ENCODE measurements around the gene ARID1B. TPM values are rescaled to one million over a fixed set of nuclear protein-coding genes. Genes with fewer than 3 reads are reported as not detected.

Gene ARID1B
- total RNA-seq, 2 donors from 2014 or later: 74.0 to 110 TPM

DNA sequence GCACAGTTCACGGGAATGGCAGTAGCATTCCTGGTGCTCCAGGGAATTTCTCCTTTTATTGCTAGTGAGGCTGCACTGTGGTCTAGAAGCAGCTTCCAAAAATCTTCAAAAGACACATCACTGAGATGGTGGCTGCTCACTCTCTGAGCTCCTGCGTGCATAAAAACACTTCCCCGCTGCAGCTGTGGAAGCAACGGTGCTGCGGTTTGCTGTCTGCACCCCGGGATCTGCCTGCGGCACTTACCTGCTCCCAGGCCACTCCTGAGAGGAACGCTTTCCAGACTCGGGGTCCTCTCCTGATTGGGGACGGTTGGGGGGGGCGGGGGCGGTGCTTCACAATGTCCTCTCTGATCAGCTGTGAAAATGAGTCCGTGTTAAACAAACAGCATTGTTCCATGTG is 468.3 kb downstream of the ARID1B start:
- H3K4me3 ChIP-seq (ENCODE audit: low read length): no peak overlapping the region
- H3K27ac Mint-ChIP-seq: no peak overlapping the region
- H3K9me3 Mint-ChIP-seq: peaks cover 9% of the 10 kb centered on the region
- no peak overlapping the region for H3K9ac ChIP-seq (ENCODE audit: extremely low read depth, low read length, poor library complexity, severe bottlenecking)
- H3K4me1 ChIP-seq (ENCODE audit: control insufficient read depth, insufficient read depth, low read length): no peaks in the 10 kb centered on the region
- H3K27me3 Mint-ChIP-seq (ENCODE audit: insufficient read depth): peaks cover 15% of the 10 kb centered on the region
- H3K9me3 ChIP-seq (ENCODE audit: control insufficient read depth, low read length): no peaks in the 10 kb centered on the region
- no peak overlapping the region for H3K27ac ChIP-seq (ENCODE audit: low read depth, low read length)
- no peak for DNase-seq
- no peaks in the 10 kb centered on the region for H3K36me3 ChIP-seq (ENCODE audit: control insufficient read depth, insufficient read depth, low read length)
- peaks cover 16% of the 10 kb centered on the region for H3K4me1 Mint-ChIP-seq
- TF ChIP-seq, protein P1, sequence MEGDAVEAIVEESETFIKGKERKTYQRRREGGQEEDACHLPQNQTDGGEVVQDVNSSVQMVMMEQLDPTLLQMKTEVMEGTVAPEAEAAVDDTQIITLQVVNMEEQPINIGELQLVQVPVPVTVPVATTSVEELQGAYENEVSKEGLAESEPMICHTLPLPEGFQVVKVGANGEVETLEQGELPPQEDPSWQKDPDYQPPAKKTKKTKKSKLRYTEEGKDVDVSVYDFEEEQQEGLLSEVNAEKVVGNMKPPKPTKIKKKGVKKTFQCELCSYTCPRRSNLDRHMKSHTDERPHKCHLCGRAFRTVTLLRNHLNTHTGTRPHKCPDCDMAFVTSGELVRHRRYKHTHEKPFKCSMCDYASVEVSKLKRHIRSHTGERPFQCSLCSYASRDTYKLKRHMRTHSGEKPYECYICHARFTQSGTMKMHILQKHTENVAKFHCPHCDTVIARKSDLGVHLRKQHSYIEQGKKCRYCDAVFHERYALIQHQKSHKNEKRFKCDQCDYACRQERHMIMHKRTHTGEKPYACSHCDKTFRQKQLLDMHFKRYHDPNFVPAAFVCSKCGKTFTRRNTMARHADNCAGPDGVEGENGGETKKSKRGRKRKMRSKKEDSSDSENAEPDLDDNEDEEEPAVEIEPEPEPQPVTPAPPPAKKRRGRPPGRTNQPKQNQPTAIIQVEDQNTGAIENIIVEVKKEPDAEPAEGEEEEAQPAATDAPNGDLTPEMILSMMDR (conservative IDR thresholded peaks at IDR 0.05): no peak
- H3K4me3 Mint-ChIP-seq: no peak overlapping the region
- no peaks in the 10 kb centered on the region for H3K27me3 ChIP-seq (ENCODE audit: control insufficient read depth, insufficient read depth, low read length, poor library complexity, severe bottlenecking)
- 81 to 86% methylated on average over 7 to 13 of the region's 13 CpGs for WGBS, 2 experiments (ENCODE audit: insufficient coverage in 1 of 2, insufficient read length in 1 of 2)
- no peaks in the 10 kb centered on the region for H3K36me3 Mint-ChIP-seq (ENCODE audit: low read depth)

- TF ChIP-seq, protein P1 (conservative IDR thresholded peaks at IDR 0.05): no peak
- no peak overlapping the region for H3K4me3 ChIP-seq (ENCODE audit: low read length)
- DNase-seq: no peak
- no peak overlapping the region for H3K27ac ChIP-seq (ENCODE audit: low read depth, low read length)
- peaks cover 14% of the 10 kb centered on the region for H3K4me1 Mint-ChIP-seq
- no peaks in the 10 kb centered on the region for H3K36me3 ChIP-seq (ENCODE audit: control insufficient read depth, insufficient read depth, low read length)
- H3K4me1 ChIP-seq (ENCODE audit: control insufficient read depth, insufficient read depth, low read length): no peaks in the 10 kb centered on the region
- whole genome bisulfite sequencing, 2 experiments (ENCODE audit: insufficient coverage in 1 of 2, insufficient read length in 1 of 2): 95 to 98% methylated on average over 9 to 21 of the region's 21 CpGs
- H3K9me3 Mint-ChIP-seq: peaks cover 9% of the 10 kb centered on the region
- peaks cover 15% of the 10 kb centered on the region for H3K27me3 Mint-ChIP-seq (ENCODE audit: insufficient read depth)
- H3K27me3 ChIP-seq (ENCODE audit: control insufficient read depth, insufficient read depth, low read length, poor library complexity, severe bottlenecking): no peaks in the 10 kb centered on the region
- no peak overlapping the region for H3K27ac Mint-ChIP-seq
- no peaks in the 10 kb centered on the region for H3K36me3 Mint-ChIP-seq (ENCODE audit: low read depth)
- H3K9ac ChIP-seq (ENCODE audit: extremely low read depth, low read length, poor library complexity, severe bottlenecking): no peak overlapping the region
- H3K9me3 ChIP-seq (ENCODE audit: control insufficient read depth, low read length): no peaks in the 10 kb centered on the region
- H3K4me3 Mint-ChIP-seq: no peak overlapping the region
Observed at GRCh38 chr6:157246048-157246630, 469.0 kb downstream of the ARID1B start.

DNA sequence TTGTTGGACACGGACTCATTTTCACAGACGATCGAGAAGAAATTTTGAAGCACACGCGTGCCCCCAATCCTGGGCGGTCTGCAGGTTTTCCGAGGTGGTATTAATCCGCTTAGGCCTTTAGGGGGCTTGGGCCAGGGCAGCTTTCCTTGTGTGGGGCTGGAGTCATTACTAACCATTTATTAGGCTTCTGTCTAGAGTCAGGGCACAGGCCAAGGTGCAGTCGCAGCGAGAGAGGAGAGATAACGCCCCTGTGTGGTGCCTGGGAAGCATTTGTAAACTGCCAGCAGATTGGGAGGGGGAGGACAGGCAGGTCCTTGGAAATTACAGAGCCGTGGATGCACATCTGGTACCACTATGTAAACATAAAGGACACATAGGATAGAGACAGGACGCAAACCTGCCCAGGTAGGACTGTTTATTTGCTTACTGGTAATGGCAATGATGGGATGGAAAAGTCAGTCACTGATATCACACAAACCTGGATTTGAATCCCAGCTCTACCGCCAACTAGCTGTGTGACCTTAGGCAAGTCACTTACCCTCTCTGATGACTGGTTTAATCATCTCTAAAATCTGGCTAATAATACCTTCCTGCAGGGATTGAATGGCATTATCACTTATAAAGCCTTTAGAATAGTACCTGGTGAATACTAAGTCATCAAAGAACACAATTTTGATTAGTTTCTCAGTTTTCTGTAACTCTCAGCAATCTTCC is 469.8 kb downstream of the ARID1B start:
- H3K4me1 Mint-ChIP-seq: peaks cover 14% of the 10 kb centered on the region
- no peak overlapping the region for H3K4me3 ChIP-seq (ENCODE audit: low read length)
- peaks cover 9% of the 10 kb centered on the region for H3K9me3 Mint-ChIP-seq
- H3K27ac ChIP-seq (ENCODE audit: low read depth, low read length): no peak overlapping the region
- no peak for DNase-seq
- H3K9me3 ChIP-seq (ENCODE audit: control insufficient read depth, low read length): no peaks in the 10 kb centered on the region
- 80 to 90% methylated on average over 5 to 14 of the region's 14 CpGs for WGBS, 2 experiments (ENCODE audit: insufficient coverage in 1 of 2, insufficient read length in 1 of 2)
- no peaks in the 10 kb centered on the region for H3K4me1 ChIP-seq (ENCODE audit: control insufficient read depth, insufficient read depth, low read length)
- peak overlapping the region; percentile 13 for H3K27ac Mint-ChIP-seq
- H3K27me3 Mint-ChIP-seq (ENCODE audit: insufficient read depth): peaks cover 13% of the 10 kb centered on the region
- no peaks in the 10 kb centered on the region for H3K27me3 ChIP-seq (ENCODE audit: control insufficient read depth, insufficient read depth, low read length, poor library complexity, severe bottlenecking)
- TF ChIP-seq, protein P1 (conservative IDR thresholded peaks at IDR 0.05): no peak
- no peaks in the 10 kb centered on the region for H3K36me3 ChIP-seq (ENCODE audit: control insufficient read depth, insufficient read depth, low read length)
- no peaks in the 10 kb centered on the region for H3K36me3 Mint-ChIP-seq (ENCODE audit: low read depth)
- H3K4me3 Mint-ChIP-seq: no peak overlapping the region
- H3K9ac ChIP-seq (ENCODE audit: extremely low read depth, low read length, poor library complexity, severe bottlenecking): no peak overlapping the region

All from endodermal cell (in vitro differentiated cells).